Activated CD4-positive, alpha-beta memory T cell treated with anti-CD3 and anti-CD28 coated beads, Interleukin-2, amount 10 ng/mL, durations not matched to agents 7 days and 5 days (primary cell): ENCODE data around the gene ASB13. TPM values are rescaled to one million over a fixed set of nuclear protein-coding genes. Genes with fewer than 3 reads are reported as not detected.

Experiments used
- CTCF ChIA-PET: fragments of 350-600 bp; sonication (Branson Sonifier 250); formaldehyde crosslinking; loops from one replicate; lab custom pipeline; 2021; ENCODE audit warnings: antibody characterized with exemption, inconsistent platforms; lab: Charles Lee
- POLR2A ChIA-PET: fragments of 350-600 bp; sonication (Branson Sonifier 250); formaldehyde crosslinking; loops from one replicate; lab custom pipeline; 2021; ENCODE audit warnings: antibody characterized with exemption; lab: Charles Lee
- DNase-seq: peaks from one replicate; pipeline ENCODE4 v3.0.0-alpha.2; 2020
- H3K27ac Mint-ChIP-seq: one replicate; pipeline ENCODE4 v1.8.0; 2021; ENCODE audit warnings: mild to moderate bottlenecking, mixed read lengths
- H3K27me3 Mint-ChIP-seq: one replicate; pipeline ENCODE4 v1.8.0; 2021; ENCODE audit warnings: mixed read lengths
- H3K36me3 Mint-ChIP-seq: one replicate; pipeline ENCODE4 v1.8.0; 2021; ENCODE audit warnings: low read depth, mixed read lengths
- H3K4me1 Mint-ChIP-seq: one replicate; pipeline ENCODE4 v1.8.0; 2021; ENCODE audit warnings: mixed read lengths
- H3K4me3 Mint-ChIP-seq: one replicate; pipeline ENCODE4 v1.8.0; 2021; ENCODE audit warnings: mild to moderate bottlenecking, mixed read lengths
- H3K9me3 Mint-ChIP-seq: one replicate; pipeline ENCODE4 v1.8.0; 2021; ENCODE audit warnings: mixed read lengths
- total RNA-seq, 2 experiments: library from RNA; stranded (reverse); gene quantifications; one replicate each; pipeline ENCODE4 v1.2.3, GENCODE V29; 2021

Gene ASB13
- total RNA-seq, 2 experiments from 2014 or later = 4.8 to 5.4 TPM

DNA sequence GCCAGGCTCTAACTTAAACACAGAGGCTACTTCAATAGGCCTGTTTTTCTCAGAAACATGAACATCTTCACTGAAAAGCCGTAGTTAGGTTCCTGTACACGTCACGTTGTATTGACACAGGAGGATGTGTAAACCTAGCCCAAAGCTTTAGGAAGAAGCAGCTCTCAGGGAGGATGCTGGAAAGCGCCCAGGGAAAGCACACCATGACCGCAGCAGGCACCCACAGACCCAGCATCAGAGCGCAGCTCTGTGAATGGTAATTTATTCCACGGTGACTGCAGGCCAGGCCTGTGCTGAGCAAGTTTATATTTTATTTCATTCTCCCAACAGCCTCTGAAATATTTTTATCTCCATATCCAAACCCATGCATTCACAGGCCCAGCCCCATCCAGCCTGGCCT lies 51.1 kb downstream of the ASB13 start:
- DNase-seq = no peak
- no peaks in the 10 kb centered on the region for H3K36me3 Mint-ChIP-seq
- peaks cover 6% of the 10 kb centered on the region for H3K4me1 Mint-ChIP-seq
- ChIA-PET POLR2A (no interaction called here), CTCF (interaction anchor here (1.0 to 1.1 kb wide), 2 partner anchors 8 to 170 kb away, joined by 3 read pairs; no protein-coding TSS in a partner anchor)
- H3K27me3 Mint-ChIP-seq = peaks cover 3% of the 10 kb centered on the region
- H3K4me3 Mint-ChIP-seq = no peak overlapping the region
- no peak overlapping the region for H3K27ac Mint-ChIP-seq
- H3K9me3 Mint-ChIP-seq = no peaks in the 10 kb centered on the region

DNA sequence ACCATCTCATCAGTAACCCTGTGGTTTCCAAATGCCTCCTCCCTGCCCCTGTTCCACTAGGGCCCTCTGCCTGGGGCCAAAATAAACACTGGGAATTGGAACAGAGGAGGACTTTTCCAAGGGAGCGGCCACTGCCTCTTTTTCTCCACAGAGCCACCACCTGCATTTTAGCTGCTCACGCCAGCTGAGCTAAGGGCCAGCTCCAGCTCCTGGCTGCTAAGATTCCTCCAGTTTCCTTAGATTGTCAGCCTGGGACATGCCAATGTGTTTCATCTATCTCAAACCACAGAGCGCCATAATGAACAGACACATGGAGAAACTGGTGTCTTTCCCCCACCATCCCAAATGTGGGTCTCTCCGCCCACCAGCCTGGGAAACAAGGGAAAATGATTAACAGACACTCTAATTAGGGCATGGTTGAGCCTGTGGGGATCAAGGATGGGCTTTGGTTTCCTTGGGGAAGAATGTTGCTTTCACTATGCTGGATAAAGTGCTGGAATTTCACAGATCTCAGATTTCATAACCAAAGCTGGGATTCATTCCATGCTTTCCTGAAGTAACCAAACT lies 52.2 kb downstream of the ASB13 start:
- no peaks in the 10 kb centered on the region for H3K36me3 Mint-ChIP-seq
- H3K4me3 Mint-ChIP-seq = no peak overlapping the region
- H3K4me1 Mint-ChIP-seq = peaks cover 6% of the 10 kb centered on the region
- no peak overlapping the region for H3K27ac Mint-ChIP-seq
- no peak for DNase-seq
- H3K27me3 Mint-ChIP-seq = peaks cover 6% of the 10 kb centered on the region
- ChIA-PET POLR2A (no interaction called here), CTCF (interaction anchor here (1.0 to 1.4 kb wide), 2 partner anchors 9 to 16 kb away, joined by 3 read pairs; no protein-coding TSS in a partner anchor)
- H3K9me3 Mint-ChIP-seq = no peaks in the 10 kb centered on the region

DNA sequence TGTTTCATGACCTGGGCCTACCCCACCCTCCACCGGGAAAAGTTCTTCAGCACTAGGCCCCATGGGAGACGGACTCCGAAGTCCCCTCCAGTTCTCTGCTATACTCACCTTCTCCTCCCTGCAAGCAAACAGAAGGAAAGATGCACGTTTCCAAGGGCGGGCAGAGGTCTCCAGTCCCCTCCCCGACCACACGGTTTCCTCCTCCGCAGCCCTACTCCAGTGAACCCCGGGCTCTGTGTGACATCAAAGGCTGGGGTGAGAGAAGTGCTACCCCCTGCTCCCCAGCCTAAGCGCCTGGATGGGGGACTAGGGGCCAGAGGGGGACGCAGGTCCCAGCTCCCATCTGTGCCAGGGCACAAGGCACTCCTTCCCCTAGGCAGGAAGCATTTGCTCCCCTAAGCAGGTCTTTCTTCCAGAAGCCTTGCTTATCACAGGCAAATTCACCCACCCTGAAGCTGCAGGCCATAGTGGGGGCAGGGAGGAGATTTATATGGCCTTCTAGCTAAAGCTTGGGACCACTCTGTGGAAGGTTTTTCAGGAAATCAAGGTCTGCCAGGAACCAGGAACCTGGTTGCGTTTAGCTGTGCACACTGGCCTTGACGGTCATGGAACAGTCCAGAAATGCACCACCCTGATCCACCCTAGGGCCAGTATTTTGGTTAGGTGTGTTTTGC lies 52.8 kb downstream of the ASB13 start:
- Mint-ChIP-seq H3K27ac (no peak overlapping the region), H3K27me3 (peaks cover 6% of the 10 kb centered on the region), H3K9me3 (no peaks in the 10 kb centered on the region), H3K36me3 (no peaks in the 10 kb centered on the region), H3K4me1 (peaks cover 6% of the 10 kb centered on the region), H3K4me3 (no peak overlapping the region)
- ChIA-PET POLR2A (no interaction called here), CTCF (interaction anchor here (1.4 kb wide), 1 partner anchor 16 kb away, joined by 3 read pairs; no protein-coding TSS in a partner anchor)
- DNase-seq = no peak

- Mint-ChIP-seq H3K36me3 (no peaks in the 10 kb centered on the region), H3K4me1 (peaks cover 6% of the 10 kb centered on the region), H3K4me3 (no peak overlapping the region), H3K27ac (no peak overlapping the region), H3K27me3 (peaks cover 5% of the 10 kb centered on the region), H3K9me3 (no peaks in the 10 kb centered on the region)
- CTCF ChIA-PET = no interaction called here
- POLR2A ChIA-PET = no interaction called here
- DNase-seq = no peak
Observed at GRCh38 chr10:5611899-5612680, 54.3 kb downstream of the ASB13 start.

GRCh38 chr10:5609952-5610616 lies 56.3 kb downstream of the ASB13 start:
- no peak for DNase-seq
- ChIA-PET POLR2A (no interaction called here), CTCF (interaction anchor here (2.0 kb wide), 1 partner anchor 13 kb away, joined by 6 read pairs; no protein-coding TSS in a partner anchor)
- Mint-ChIP-seq H3K27me3 (peaks cover 5% of the 10 kb centered on the region), H3K4me3 (no peak overlapping the region), H3K36me3 (no peaks in the 10 kb centered on the region), H3K9me3 (no peaks in the 10 kb centered on the region), H3K4me1 (peaks cover 1% of the 10 kb centered on the region), H3K27ac (no peak overlapping the region)

DNA sequence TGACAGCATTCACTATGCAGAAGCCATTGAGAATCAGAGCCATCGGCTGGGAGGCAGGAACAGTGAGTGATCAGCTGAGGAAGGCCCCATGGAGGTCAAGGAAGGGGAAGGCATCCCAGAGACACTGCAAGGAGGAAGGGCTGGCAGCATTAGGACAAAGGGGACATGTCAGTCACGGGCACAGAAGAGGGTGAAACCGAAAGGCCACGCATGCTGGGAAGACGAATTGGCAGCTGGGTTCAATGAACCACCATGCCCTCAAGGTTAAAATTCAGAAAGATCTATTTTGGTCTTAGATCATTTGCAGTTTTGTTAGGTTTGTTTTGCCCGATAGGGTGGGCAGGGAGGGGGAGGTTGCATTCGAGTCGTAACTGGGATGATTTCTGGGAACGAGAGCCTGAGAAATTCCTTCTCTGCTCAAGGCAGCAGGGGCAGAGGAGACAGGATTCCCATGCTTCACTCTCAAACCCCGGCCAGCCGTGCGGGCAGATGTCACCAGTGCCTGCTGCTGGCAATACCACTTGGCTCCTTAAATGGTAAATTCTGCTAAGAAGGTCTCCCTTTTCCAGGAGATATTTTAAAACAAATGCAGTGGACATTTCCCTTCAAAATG lies 57.7 kb downstream of the ASB13 start:
- Mint-ChIP-seq H3K9me3 (no peaks in the 10 kb centered on the region), H3K4me3 (no peak overlapping the region), H3K4me1 (no peaks in the 10 kb centered on the region), H3K27ac (no peak overlapping the region), H3K27me3 (peaks cover 5% of the 10 kb centered on the region), H3K36me3 (no peaks in the 10 kb centered on the region)
- ChIA-PET CTCF (interaction anchor here (2.0 kb wide), 1 partner anchor 14 kb away, joined by 6 read pairs; no protein-coding TSS in a partner anchor), POLR2A (no interaction called here)
- no peak for DNase-seq

GRCh38 chr10:5607594-5607993 lies 58.8 kb downstream of the ASB13 start:
- H3K4me1 Mint-ChIP-seq = no peaks in the 10 kb centered on the region
- no peak for DNase-seq
- peaks cover 5% of the 10 kb centered on the region for H3K27me3 Mint-ChIP-seq
- CTCF ChIA-PET = no interaction called here
- no peak overlapping the region for H3K4me3 Mint-ChIP-seq
- H3K27ac Mint-ChIP-seq = no peak overlapping the region
- no peaks in the 10 kb centered on the region for H3K9me3 Mint-ChIP-seq
- no peaks in the 10 kb centered on the region for H3K36me3 Mint-ChIP-seq
- POLR2A ChIA-PET = no interaction called here

- Mint-ChIP-seq H3K9me3 (no peaks in the 10 kb centered on the region), H3K4me3 (no peak overlapping the region), H3K36me3 (no peaks in the 10 kb centered on the region), H3K27me3 (peaks cover 5% of the 10 kb centered on the region), H3K27ac (no peak overlapping the region), H3K4me1 (no peaks in the 10 kb centered on the region)
- no peak for DNase-seq
- ChIA-PET POLR2A (no interaction called here), CTCF (interaction anchor here (0.8 kb wide), 1 partner anchor 16 kb away, joined by 3 read pairs; no protein-coding TSS in a partner anchor)
Observed at GRCh38 chr10:5606864-5607263, 59.5 kb downstream of the ASB13 start.

- no peaks in the 10 kb centered on the region for H3K9me3 Mint-ChIP-seq
- no peaks in the 10 kb centered on the region for H3K4me1 Mint-ChIP-seq
- no peak overlapping the region for H3K4me3 Mint-ChIP-seq
- CTCF ChIA-PET = no interaction called here
- H3K27ac Mint-ChIP-seq = no peak overlapping the region
- peaks cover 5% of the 10 kb centered on the region for H3K27me3 Mint-ChIP-seq
- POLR2A ChIA-PET = no interaction called here
- H3K36me3 Mint-ChIP-seq = no peaks in the 10 kb centered on the region
- no peak for DNase-seq
Observed at GRCh38 chr10:5606321-5606720, 60.1 kb downstream of the ASB13 start.

- H3K36me3 Mint-ChIP-seq = no peaks in the 10 kb centered on the region
- no peak overlapping the region for H3K4me3 Mint-ChIP-seq
- no peak for DNase-seq
- H3K27me3 Mint-ChIP-seq = peaks cover 5% of the 10 kb centered on the region
- POLR2A ChIA-PET = no interaction called here
- no peak overlapping the region for H3K27ac Mint-ChIP-seq
- H3K4me1 Mint-ChIP-seq = no peaks in the 10 kb centered on the region
- CTCF ChIA-PET = interaction anchor here (0.6 to 2.5 kb wide), 5 partner anchors 11 to 715 kb away, joined by 3 to 6 read pairs (median 3); no protein-coding TSS in a partner anchor
- H3K9me3 Mint-ChIP-seq = no peaks in the 10 kb centered on the region
Observed at GRCh38 chr10:5604961-5605360, 61.4 kb downstream of the ASB13 start.

DNA sequence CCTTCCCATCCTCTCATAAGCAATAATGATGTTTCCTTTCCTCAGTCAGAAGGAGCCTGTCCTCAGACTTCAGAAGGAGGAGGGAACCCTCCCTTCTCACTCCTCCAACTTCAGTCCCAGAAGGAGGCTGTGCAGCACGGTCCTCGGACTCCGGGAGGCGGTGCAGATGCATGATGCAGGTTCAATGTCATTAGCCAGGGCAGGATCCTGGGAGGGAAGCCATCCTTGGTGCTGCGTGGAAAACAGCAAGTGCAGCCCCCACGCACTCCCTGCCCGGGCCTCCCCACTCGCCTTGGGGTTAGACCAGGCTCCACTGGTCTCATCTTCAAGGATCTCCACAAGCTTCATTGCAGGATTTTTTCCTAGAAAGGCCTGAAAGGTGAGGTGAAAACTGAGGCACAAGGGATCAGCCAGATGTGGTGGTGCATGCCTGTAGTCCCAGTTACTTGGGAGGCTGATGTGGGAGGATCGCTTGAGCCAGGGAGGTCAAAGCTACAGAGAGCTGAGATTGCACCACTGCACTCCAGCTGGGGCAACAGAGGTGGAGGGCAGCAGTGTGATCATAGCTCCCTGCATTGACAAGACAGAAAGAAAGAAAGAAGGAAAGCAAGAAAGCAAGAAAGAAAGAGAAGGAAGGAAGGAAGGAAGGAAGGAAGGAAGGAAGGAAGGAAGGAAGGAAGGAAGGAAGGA lies 62.0 kb downstream of the ASB13 start:
- DNase-seq = no peak
- Mint-ChIP-seq H3K36me3 (no peaks in the 10 kb centered on the region), H3K4me3 (no peak overlapping the region), H3K27me3 (peaks cover 2% of the 10 kb centered on the region), H3K4me1 (no peaks in the 10 kb centered on the region), H3K9me3 (no peaks in the 10 kb centered on the region), H3K27ac (no peak overlapping the region)
- ChIA-PET CTCF (interaction anchor here (0.6 to 2.5 kb wide), 5 partner anchors 10 to 715 kb away, joined by 3 to 6 read pairs (median 3); no protein-coding TSS in a partner anchor), POLR2A (no interaction called here)

GRCh38 chr10:5603848-5604170 lies 62.6 kb downstream of the ASB13 start:
- H3K36me3 Mint-ChIP-seq = no peaks in the 10 kb centered on the region
- DNase-seq = no peak
- H3K9me3 Mint-ChIP-seq = no peaks in the 10 kb centered on the region
- POLR2A ChIA-PET = no interaction called here
- no peak overlapping the region for H3K4me3 Mint-ChIP-seq
- H3K4me1 Mint-ChIP-seq = no peaks in the 10 kb centered on the region
- H3K27me3 Mint-ChIP-seq = peaks cover 2% of the 10 kb centered on the region
- no peak overlapping the region for H3K27ac Mint-ChIP-seq
- CTCF ChIA-PET = interaction anchor here (1.0 to 2.5 kb wide), 2 partner anchors 19 to 20 kb away, joined by 3 to 6 read pairs; no protein-coding TSS in a partner anchor
